GM19023 (cell line): ENCODE measurements around the gene PVALB.

ENCODE experiments used
- ATAC-seq: cut with Tn5 transposase; IDR thresholded peaks from one replicate; pipeline ENCODE4 v1.9.1; 2021; ENCODE audit warnings: mild to moderate bottlenecking, moderate library complexity; ENCODE audit not compliant: unreplicated experiment

PVALB gene, protein sequence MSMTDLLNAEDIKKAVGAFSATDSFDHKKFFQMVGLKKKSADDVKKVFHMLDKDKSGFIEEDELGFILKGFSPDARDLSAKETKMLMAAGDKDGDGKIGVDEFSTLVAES

DNA sequence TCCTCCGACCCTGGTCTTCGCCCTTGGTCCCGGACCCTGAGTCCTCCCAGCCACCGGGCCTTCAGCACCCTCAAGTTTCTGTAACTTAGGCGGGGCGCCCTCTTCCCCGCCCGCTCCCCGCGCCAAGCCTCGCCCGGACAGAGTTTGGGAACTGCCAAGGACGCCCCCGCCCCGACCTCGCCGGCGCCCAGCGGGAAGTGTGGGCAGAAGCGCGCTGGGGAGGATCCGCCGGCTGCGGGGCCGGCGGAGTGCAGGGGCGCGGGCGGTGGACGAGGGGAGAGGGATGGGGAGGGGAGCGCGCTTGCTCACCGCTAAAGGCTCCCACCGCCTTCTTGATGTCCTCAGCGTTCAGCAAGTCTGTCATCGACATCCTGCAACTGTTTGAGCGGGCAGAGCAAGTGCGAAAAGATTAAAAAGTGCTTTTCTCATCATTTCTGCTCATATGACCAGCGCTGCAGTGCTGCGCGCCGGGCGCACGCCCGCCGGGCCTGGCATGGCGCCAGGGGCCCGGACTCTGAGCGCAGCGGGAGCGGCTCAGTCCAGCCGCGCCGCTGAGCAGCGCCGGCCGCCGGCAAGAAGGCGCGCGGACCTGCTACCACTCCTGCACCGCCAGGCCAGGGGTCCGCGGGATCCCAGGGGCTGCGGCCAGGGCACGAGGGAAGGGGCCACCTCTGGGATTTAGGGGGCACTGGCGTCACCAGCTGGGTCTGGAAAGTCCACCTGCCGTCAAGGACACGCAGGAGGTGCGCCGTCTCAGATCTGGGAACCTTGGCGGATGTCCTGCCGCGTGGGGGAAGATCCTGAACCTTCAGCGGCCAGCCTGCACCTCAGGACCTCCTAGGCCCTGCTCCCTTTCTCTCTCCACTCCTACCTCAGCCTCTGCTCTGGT, at the start of gene PVALB:
TSS of gene PVALB (minus strand) at position 400 of the 889 bp plus-strand sequence. CDS start at position 370, 30 bp downstream.
- ATAC-seq, result no peak

DNA sequence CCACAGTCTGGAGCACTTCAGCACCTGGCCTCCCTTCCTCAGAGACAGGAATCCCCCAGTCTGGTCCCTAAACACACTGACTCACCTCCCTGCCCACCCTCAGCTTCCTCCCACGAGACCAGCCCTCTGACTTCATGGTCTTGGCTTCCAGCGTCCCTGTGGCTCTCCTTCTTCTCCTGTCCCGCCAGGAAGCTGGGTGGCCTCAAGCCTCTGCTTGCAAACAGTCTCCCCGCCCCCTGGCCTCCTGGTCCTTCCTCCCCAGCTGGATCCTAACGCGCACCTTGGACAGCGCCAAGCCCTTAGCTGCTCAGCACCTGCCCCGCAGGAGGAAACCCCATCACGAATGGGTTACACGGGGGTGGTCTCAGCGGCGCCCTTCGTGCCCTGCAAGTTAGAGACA, 48.5 kb upstream of the PVALB start:
- no peak for ATAC-seq

- ATAC-seq, result no peak
These were observed 47.8 kb upstream of the PVALB start for GRCh38 chr22:36864454-36865215.

GRCh38 chr22:36863979-36864378, 47.1 kb upstream of the PVALB start:
- ATAC-seq, result no peak

DNA sequence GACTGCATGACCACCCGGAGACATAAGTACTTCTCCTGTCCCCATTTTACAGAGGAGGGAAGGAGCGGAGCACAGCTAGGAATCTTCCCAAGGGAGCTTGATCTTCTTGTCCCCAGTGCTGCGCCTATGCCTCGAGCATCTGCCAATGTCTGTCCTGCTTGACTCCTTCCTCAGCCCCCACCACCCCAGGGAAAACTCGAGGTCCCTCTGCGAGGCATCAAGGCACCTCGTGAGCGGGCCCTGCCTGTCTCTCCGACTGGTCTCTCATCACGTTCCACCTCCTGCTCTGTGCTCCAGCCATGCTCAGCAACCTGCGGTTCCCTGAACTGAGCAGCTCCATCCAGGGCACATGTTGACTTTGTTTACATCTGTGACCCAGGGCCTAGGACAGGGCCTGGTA, 46.4 kb upstream of the PVALB start:
- ATAC-seq, result no peak

GRCh38 chr22:36862251-36863242, 45.7 kb upstream of the PVALB start:
- ATAC-seq, result no peak

DNA sequence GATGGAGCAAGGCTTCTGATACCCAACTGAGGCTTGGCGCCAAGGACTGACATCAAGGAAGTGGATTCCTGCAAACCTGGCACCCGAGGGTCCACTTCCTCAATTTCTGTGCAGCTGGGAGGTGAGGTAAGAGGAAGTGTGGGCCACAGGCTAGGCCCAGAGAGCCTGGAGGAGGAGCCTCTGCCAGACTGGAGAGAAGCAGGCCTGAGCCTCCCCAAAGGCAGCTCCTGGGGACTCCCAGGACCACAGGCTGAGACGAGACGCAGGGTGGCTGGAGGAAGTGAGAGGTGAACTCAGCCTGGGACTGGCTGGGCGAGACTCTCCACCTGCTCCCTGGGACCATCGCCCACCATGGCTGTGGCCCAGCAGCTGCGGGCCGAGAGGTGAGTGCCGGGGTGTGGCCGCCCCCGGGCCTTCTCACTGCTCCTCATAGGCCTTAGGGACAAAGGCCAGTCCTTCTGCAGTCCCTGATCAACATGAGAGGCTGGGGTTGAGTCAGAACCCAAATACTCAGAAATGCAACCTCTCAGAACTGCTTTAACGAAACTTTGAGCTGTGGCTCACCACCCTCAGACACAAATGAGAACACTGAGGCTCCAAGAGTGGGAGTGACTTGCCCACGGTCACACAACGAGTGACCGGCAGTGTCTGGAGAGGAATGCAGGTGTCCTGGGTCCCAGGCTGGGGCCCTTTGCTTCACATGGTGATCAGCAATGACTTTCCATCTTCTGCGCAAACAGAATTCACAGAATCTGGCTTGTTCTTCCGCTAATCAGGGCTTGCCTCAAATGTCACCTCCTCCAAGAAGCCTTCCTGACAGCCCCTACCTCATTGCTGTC, 44.2 kb upstream of the PVALB start, which contains the start of gene NCF4:
TSS of gene NCF4 (plus strand) at position 186 of the 839 bp plus-strand sequence. CDS start at position 352, 166 bp downstream.
- ATAC-seq, result peak; percentile 69

GRCh38 chr22:36860438-36860820, 43.6 kb upstream of the PVALB start:
- ATAC-seq, result no peak

DNA sequence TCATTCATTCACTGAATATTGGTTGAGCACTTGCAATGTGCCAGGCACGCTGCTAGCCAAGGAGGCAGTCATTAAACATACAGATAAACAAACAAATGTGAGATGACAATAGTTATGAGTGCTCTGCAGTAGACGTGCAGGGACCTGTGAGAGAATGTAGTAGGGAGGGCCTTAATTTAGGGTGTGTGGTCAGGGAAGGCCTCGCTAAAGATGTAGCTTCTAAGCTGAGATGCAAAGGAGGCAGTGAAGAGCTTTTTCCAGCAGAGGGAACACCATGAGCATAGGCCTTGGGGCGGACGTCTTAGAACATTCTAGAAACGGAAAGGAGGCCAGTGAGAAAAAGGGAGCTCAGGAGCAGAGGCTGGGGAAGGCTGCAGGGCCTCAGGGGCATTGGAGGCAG, 43.2 kb upstream of the PVALB start:
- no peak for ATAC-seq

GRCh38 chr22:36858966-36859365, 42.1 kb upstream of the PVALB start:
- no peak for ATAC-seq

DNA sequence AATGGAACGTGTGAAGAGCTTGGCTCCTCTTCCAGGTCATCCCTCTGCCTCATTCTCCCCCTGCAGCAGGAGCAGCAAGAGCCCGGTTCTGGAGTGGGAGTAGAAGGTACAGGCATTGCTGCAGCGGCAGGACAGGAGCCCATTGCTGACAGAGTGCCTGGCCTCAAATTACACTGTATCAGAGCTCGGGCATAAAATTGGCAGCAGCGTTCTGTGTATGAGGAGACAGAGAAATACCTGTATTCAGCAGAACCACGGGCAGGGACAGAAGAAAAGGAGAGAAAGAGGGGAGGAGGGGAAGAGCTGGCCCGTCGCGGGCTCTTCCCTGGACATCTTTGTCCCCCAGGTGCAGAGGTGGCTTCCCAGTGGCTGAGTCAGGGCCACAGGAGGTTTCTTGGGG, 41.3 kb upstream of the PVALB start:
- no peak for ATAC-seq

- ATAC-seq, result no peak
These were observed 39.9 kb upstream of the PVALB start for GRCh38 chr22:36856792-36857135.

DNA sequence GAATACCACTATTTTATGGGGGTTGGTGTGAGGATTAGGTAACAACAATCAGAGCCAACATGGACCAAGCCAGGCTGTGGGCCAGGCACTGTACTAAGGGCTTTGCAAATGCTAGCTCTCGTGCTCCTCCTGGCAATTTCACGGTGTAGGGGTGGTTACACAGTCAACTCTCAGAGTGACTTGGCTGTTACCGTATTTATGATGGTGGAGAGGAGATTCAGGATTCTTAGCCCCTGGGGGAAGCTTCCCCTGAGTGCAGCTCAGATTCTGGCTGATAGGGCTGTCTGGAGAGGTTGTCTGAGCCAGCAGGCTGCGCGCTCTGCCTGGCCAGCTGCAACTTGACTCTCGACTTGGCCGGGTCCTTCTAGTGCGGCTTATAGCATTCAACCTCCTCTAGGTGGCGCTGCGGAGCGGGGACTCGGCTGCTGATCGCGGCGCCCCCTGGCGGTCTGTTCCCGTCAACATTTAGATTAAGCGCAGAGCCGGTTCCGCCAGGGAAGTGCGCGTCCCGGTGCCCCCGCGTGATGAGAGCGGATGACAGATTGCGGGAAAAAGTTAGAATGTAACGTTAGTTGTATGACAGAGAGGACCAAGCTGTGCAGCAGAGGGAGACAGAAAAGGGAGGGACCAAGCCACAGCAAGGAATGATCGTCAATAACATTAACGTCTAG, 39.4 kb upstream of the PVALB start:
- ATAC-seq, result no peak

GRCh38 chr22:36855478-36855877, 38.6 kb upstream of the PVALB start:
- ATAC-seq, result no peak

DNA sequence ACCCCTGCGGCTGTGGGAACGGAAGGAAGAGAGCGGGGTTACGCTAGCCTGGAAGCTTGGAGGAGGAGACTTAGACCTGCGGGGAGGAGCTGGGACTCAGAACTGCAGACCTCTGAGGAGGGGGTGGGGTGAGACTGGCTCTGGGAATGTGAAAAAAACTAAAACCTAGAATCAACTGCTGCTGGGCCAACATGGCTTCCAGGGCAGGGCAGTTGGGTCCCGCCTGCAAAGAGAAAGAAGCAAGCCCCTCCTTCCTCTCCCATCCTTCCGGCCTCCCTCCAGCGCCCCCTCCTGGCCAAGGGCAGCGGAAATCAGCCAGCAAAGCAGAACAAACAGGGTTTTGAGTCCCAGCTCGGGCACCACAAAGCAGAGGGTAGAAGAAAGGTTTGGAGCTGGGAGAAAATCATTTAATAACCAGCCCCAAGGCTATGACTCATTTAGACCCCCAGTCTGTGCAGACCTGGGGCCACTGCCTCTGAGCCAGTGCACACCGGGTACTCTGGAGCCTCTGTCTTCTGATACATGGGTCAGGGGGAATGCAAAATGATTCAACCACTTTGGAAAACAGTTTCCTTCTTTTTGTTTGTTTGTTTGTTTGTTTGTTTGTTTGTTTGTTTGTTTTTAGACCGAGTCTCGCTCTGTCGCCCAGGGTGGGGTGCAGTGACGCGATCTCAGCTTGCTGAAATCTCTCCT, 36.7 kb upstream of the PVALB start:
- no peak for ATAC-seq

DNA sequence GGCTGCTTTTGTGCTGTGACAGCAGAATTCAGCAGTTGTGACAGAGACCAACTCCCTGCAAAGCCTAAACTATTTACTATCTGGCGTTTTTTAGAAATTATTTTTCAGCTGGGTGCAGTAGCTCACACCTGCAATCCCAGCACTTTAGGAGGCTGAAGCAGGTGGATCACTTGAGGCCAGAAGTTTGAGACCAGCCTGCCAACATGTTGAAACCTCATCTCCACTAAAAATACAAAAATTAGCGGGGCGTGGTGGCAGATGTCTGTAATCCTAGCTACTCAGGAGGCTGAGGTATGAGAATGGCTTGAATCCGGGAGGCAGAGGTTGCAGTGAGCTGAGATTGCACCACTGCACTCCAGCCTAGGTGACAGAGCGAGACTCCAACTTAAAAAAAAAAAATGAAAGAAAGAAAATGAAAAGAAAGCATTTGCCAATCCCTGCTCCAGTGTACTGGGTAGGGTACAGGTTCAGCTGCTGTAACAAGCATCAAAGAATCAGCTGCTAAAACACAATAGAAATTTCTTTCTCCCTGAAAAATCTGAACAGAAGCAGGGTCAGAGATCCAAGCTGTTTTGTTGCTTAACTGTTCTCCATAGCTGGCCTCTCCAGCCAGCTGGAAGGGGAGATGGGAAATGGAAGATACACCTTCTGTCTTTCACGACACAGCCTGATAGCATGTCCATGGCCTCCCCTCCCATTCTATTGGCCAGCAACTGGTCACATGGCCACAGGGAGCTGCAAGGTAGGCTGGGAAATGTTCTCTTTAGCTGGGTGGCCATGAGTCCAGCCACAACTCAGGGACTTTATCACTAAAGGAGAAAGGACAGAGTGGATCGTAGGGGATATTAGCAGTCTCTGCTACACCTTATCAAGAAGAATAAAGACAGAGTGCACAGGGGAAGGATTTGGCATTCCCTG, 35.5 kb upstream of the PVALB start:
- no peak for ATAC-seq

GRCh38 chr22:36850682-36851081, 33.8 kb upstream of the PVALB start:
- no peak for ATAC-seq

- ATAC-seq, result no peak
These were observed 33.2 kb upstream of the PVALB start for GRCh38 chr22:36850056-36850455.
